HUES6 (cell line): ENCODE results near the gene SRRM2.

Source experiments
- H3K27ac ChIP-seq: 2 replicates; pipeline ENCODE4 v1.7.0; 2013; ENCODE audit warnings: low read depth, mild to moderate bottlenecking, low read length, inconsistent platforms
- H3K27me3 ChIP-seq: 2 replicates; pipeline ENCODE4 v1.6.1; 2013; ENCODE audit warnings: low read length; ENCODE audit not compliant: control insufficient read depth, insufficient read depth
- H3K36me3 ChIP-seq: 2 replicates; pipeline ENCODE4 v1.6.1; 2013; ENCODE audit warnings: low read length; ENCODE audit not compliant: control insufficient read depth, insufficient read depth
- H3K4me1 ChIP-seq: 2 replicates; pipeline ENCODE4 v1.6.1; 2013; ENCODE audit warnings: low read length; ENCODE audit not compliant: control insufficient read depth, insufficient read depth
- H3K4me3 ChIP-seq: 2 replicates; pipeline ENCODE4 v1.5.1; 2013; ENCODE audit warnings: low read depth, low read length
- H3K9ac ChIP-seq: one replicate; pipeline ENCODE4 v1.6.1; 2013; ENCODE audit warnings: mild to moderate bottlenecking, low read length
- H3K9me3 ChIP-seq: 2 replicates; pipeline ENCODE4 v1.6.1; 2013; ENCODE audit warnings: low read depth, low read length; ENCODE audit not compliant: control insufficient read depth, insufficient read depth

SRRM2 gene

GRCh38 chr16:2708955-2709587, 43.4 kb upstream of the SRRM2 start:
- Histone ChIP-seq H3K27me3 (no peaks in the 10 kb centered on the region), H3K27ac (no peak overlapping the region), H3K4me1 (no peaks in the 10 kb centered on the region), H3K9me3 (no peaks in the 10 kb centered on the region), H3K4me3 (no peak overlapping the region), H3K9ac (no peak overlapping the region), H3K36me3 (peaks cover 45% of the 10 kb centered on the region)

DNA sequence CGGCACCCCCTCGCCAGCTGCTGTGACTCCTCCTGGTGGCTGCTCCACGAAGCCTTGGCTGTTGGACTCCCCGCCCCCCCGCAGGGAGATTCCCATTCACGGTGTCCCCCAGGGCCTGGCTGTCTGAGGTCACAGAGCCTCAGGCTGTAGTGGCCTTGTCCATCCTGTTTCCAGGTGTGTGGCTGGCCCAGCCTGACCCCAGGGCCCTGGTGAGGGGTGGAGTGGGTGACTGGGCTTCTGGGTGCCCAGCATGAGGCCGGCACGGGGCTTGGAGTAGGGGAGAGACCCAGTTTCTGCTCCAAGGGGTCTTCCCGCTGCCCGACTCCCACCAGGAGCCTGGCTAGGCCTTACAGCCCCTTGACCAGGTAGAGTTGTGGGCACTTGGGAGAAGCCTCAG, 42.9 kb upstream of the SRRM2 start:
- H3K4me1 ChIP-seq, result no peaks in the 10 kb centered on the region
- H3K9me3 ChIP-seq, result no peaks in the 10 kb centered on the region
- H3K4me3 ChIP-seq, result no peak overlapping the region
- H3K27me3 ChIP-seq, result no peaks in the 10 kb centered on the region
- H3K36me3 ChIP-seq, result peaks cover 42% of the 10 kb centered on the region
- H3K27ac ChIP-seq, result no peak overlapping the region
- no peak overlapping the region for H3K9ac ChIP-seq

- H3K27ac ChIP-seq, result no peak overlapping the region
- H3K27me3 ChIP-seq, result no peaks in the 10 kb centered on the region
- no peaks in the 10 kb centered on the region for H3K9me3 ChIP-seq
- H3K9ac ChIP-seq, result no peak overlapping the region
- no peaks in the 10 kb centered on the region for H3K4me1 ChIP-seq
- no peak overlapping the region for H3K4me3 ChIP-seq
- peaks cover 37% of the 10 kb centered on the region for H3K36me3 ChIP-seq
Measured at GRCh38 chr16:2710021-2710710, 42.3 kb upstream of the SRRM2 start.

DNA sequence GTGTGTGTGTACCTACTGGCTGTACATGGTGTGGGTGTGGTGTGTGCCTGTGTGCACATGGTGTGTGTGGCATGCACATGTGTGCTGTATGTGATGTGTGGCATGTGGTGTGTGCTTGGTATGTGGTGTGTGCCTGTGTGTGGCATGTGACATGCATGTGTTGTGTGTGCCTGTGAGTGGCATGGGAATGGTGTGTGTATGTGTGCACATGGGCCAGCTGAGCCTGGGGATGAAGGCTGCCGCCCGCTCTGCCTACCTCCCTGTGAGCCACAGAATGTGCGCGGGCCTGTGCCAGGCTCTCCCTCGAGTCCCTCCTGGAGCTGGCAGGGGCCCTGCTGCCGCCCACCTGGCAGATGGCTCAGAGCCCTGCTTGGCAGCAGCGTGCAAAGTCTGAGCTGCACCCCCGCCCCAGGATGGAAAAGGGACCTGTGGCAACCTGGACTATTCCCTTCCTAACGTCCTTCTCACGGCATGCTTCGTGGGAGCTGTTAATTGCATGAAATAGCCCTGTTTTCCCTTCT, 41.7 kb upstream of the SRRM2 start:
- Histone ChIP-seq H3K9me3 (no peaks in the 10 kb centered on the region), H3K4me3 (no peak overlapping the region), H3K27me3 (no peaks in the 10 kb centered on the region), H3K4me1 (no peaks in the 10 kb centered on the region), H3K27ac (no peak overlapping the region), H3K36me3 (peaks cover 31% of the 10 kb centered on the region), H3K9ac (no peak overlapping the region)

GRCh38 chr16:2711370-2712062, 40.9 kb upstream of the SRRM2 start:
- Histone ChIP-seq H3K36me3 (peaks cover 28% of the 10 kb centered on the region), H3K27me3 (peaks cover 5% of the 10 kb centered on the region; the same call in 1 of the 2 replicates), H3K9me3 (no peaks in the 10 kb centered on the region), H3K4me1 (peaks cover 3% of the 10 kb centered on the region; the same call in 1 of the 2 replicates), H3K9ac (no peak overlapping the region), H3K4me3 (no peak overlapping the region), H3K27ac (no peak overlapping the region)

DNA sequence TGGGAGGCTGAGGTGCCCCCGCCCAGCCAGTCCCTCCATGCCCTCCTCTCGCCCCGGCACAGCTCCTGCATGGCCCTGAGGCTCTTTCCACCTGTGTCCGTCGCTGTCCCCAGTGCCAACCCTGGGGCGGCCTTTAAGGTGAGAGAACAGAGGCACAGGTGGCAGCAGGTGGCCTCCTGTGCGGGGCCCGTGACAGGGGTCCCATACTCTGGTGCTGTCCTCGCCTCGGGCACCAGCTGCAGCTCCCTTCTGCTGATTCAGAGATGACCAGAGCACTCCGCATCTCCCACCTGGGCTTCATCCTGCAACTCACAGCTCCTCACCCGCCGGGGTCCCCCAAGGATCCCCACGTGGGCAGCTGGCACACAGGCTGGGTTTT, 40.4 kb upstream of the SRRM2 start:
- no peaks in the 10 kb centered on the region for H3K9me3 ChIP-seq
- peaks cover 3% of the 10 kb centered on the region; the same call in 1 of the 2 replicates for H3K4me1 ChIP-seq

DNA sequence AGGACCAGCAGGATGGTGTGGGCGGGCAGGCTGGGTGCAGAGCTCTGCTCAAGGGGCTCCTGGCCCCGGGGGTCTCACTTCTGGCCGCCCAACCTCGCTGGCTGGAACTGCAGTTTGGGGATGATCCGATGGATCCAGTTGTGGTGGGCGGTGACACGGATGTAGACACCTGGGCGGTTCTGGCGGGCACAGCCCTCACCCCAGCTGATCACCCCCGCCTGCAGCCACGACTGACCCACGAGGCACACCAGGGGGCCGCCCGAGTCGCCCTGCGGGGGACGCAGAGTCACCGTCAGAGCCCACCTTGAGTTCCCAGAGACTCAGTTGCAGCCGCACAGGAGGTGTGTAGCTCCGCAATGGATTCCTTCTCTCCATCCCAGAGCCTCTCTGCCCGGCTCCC, 39.9 kb upstream of the SRRM2 start:
- Histone ChIP-seq H3K27ac (no peak overlapping the region), H3K9ac (no peak overlapping the region), H3K4me1 (peaks cover 3% of the 10 kb centered on the region; the same call in 1 of the 2 replicates), H3K36me3 (peaks cover 21% of the 10 kb centered on the region), H3K27me3 (peaks cover 5% of the 10 kb centered on the region; the same call in 1 of the 2 replicates), H3K4me3 (no peak overlapping the region), H3K9me3 (no peaks in the 10 kb centered on the region)

More for the DNA sequence above, 40.4 kb upstream of the SRRM2 start:
- Histone ChIP-seq H3K4me3 (no peak overlapping the region), H3K36me3 (peaks cover 26% of the 10 kb centered on the region), H3K27ac (no peak overlapping the region), H3K9ac (no peak overlapping the region), H3K27me3 (peaks cover 5% of the 10 kb centered on the region; the same call in 1 of the 2 replicates)

- Histone ChIP-seq H3K9ac (no peak overlapping the region), H3K27ac (no peak overlapping the region), H3K4me3 (no peak overlapping the region), H3K4me1 (peaks cover 3% of the 10 kb centered on the region; the same call in 1 of the 2 replicates), H3K36me3 (peaks cover 12% of the 10 kb centered on the region), H3K27me3 (peaks cover 5% of the 10 kb centered on the region; the same call in 1 of the 2 replicates), H3K9me3 (no peaks in the 10 kb centered on the region)
Measured at GRCh38 chr16:2713523-2713922, 38.9 kb upstream of the SRRM2 start.

- no peak overlapping the region for H3K9ac ChIP-seq
Measured at GRCh38 chr16:2713985-2714774, 38.3 kb upstream of the SRRM2 start.

DNA sequence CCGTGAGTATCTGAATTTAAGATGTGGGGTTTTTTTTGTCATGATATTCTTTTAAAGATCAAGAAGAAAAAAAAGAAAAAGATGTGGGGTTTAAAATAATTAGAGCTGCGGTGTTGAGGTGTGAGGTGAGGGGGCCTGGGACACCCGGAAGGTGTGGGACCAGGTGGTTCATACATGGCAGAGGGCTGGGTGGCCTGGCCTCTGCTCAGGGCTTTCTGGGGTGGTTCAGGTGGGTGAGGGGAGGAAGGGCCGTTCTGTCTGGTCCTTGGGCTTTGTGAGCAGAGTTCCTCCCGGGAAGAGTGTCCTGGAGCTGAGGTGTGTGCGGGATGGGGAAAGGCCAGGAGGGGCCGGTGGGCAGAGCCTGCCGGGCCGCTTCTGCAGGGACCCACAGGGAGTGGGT, 37.4 kb upstream of the SRRM2 start:
- H3K27ac ChIP-seq, result no peak overlapping the region
- H3K9ac ChIP-seq, result no peak overlapping the region
- H3K27me3 ChIP-seq, result peaks cover 5% of the 10 kb centered on the region; the same call in 1 of the 2 replicates
- H3K9me3 ChIP-seq, result no peaks in the 10 kb centered on the region
- no peaks in the 10 kb centered on the region for H3K36me3 ChIP-seq
- H3K4me1 ChIP-seq, result peaks cover 6% of the 10 kb centered on the region
- H3K4me3 ChIP-seq, result 0 out of 2 replicates have a peak overlapping the region, but pooled peaks have one; percentile 53

More at GRCh38 chr16:2713985-2714774, 38.3 kb upstream of the SRRM2 start:
- Histone ChIP-seq H3K27ac (no peak overlapping the region), H3K4me1 (peaks cover 3% of the 10 kb centered on the region; the same call in 1 of the 2 replicates), H3K27me3 (peaks cover 5% of the 10 kb centered on the region; the same call in 1 of the 2 replicates), H3K36me3 (peaks cover 5% of the 10 kb centered on the region), H3K4me3 (no peak overlapping the region), H3K9me3 (no peaks in the 10 kb centered on the region)
